Measurements from ENCODE around the gene ST8SIA4.

Gene ST8SIA4

GRCh38 chr5:100864931-100865330, 38.2 kb downstream of the ST8SIA4 start:
- DNase-seq = no peak

GRCh38 chr5:100863739-100864138, 39.3 kb downstream of the ST8SIA4 start:
- no peak for DNase-seq

- no peak for DNase-seq
These were observed 41.9 kb downstream of the ST8SIA4 start for GRCh38 chr5:100861148-100861547.

GRCh38 chr5:100860407-100860806, 42.7 kb downstream of the ST8SIA4 start:
- DNase-seq = no peak

GRCh38 chr5:100858987-100859545, 44.0 kb downstream of the ST8SIA4 start:
- DNase-seq = no peak

GRCh38 chr5:100856462-100856861, 46.6 kb downstream of the ST8SIA4 start:
- DNase-seq = no peak

- no peak for DNase-seq
These were observed 47.1 kb downstream of the ST8SIA4 start for GRCh38 chr5:100855937-100856430.

- DNase-seq = no peak
These were observed 47.8 kb downstream of the ST8SIA4 start for GRCh38 chr5:100855295-100855694.

GRCh38 chr5:100854591-100854990, 48.5 kb downstream of the ST8SIA4 start:
- no peak for DNase-seq

- no peak for DNase-seq
These were observed 49.5 kb downstream of the ST8SIA4 start for GRCh38 chr5:100853582-100853981.

GRCh38 chr5:100852988-100853449, 50.1 kb downstream of the ST8SIA4 start:
- no peak for DNase-seq

- DNase-seq = no peak
These were observed 51.0 kb downstream of the ST8SIA4 start for GRCh38 chr5:100852051-100852450.

- no peak for DNase-seq
These were observed 56.3 kb downstream of the ST8SIA4 start for GRCh38 chr5:100846772-100847171.

GRCh38 chr5:100842080-100842479, 61.0 kb downstream of the ST8SIA4 start:
- DNase-seq = no peak

GRCh38 chr5:100841358-100842076, 61.6 kb downstream of the ST8SIA4 start:
- no peak for DNase-seq

- no peak for DNase-seq
These were observed 62.3 kb downstream of the ST8SIA4 start for GRCh38 chr5:100840789-100841188.

GRCh38 chr5:100840370-100840769, 62.7 kb downstream of the ST8SIA4 start:
- DNase-seq = no peak

- DNase-seq = no peak
These were observed 65.0 kb downstream of the ST8SIA4 start for GRCh38 chr5:100838048-100838473.

- DNase-seq = no peak
These were observed 68.6 kb downstream of the ST8SIA4 start for GRCh38 chr5:100834519-100834918.

GRCh38 chr5:100832252-100833230, 70.5 kb downstream of the ST8SIA4 start:
- DNase-seq = no peak

GRCh38 chr5:100828898-100829356, 74.2 kb downstream of the ST8SIA4 start:
- no peak for DNase-seq

- no peak for DNase-seq
These were observed 74.8 kb downstream of the ST8SIA4 start for GRCh38 chr5:100828071-100828897.
